Psoas muscle (tissue), 8 donors: ENCODE data around the gene HSF2BP. TPM values are rescaled to one million over a fixed set of nuclear protein-coding genes. Genes with fewer than 3 reads are reported as not detected.

Experiments
- ATAC-seq, 4 donors: fragments of 200-7000 bp; cut with Tn5 transposase; one replicate each; pipeline ENCODE4 v1.9.1; 2020; ENCODE audit warnings: moderate library complexity in 3 of 4, mild to moderate bottlenecking in 2 of 4
- DNase-seq, 2 donors: peaks; one replicate each; pipeline ENCODE4 v3.0.0-alpha.2; 2020
- H3K27ac ChIP-seq: fragments of 200-600 bp; one replicate; pipeline ENCODE4 v1.8.0; 2022
- H3K27me3 ChIP-seq, 3 donors: fragments of 200-600 bp in 1 of 3; one replicate each; pipeline versions ENCODE4 v1.6.1 to v1.8.0; 2013 to 2022; ENCODE audit warnings: low read length in 2 of 3, mild to moderate bottlenecking in 2 of 3, moderate library complexity in 1 of 3; ENCODE audit not compliant: insufficient read depth in 3 of 3
- H3K36me3 ChIP-seq, 2 donors: fragments of 200-600 bp in 1 of 2; one replicate each; pipeline versions ENCODE4 v1.6.1 to v1.8.0; 2013 to 2022; ENCODE audit warnings: low read depth in 1 of 2, mild to moderate bottlenecking in 1 of 2, moderate library complexity in 1 of 2; ENCODE audit not compliant: insufficient read depth in 1 of 2
- H3K4me1 ChIP-seq: fragments of 200-600 bp; one replicate; pipeline ENCODE4 v1.8.0; 2022
- H3K4me3 ChIP-seq: fragments of 200-600 bp; one replicate; pipeline ENCODE4 v1.8.0; 2022; ENCODE audit warnings: mild to moderate bottlenecking
- H3K9me3 ChIP-seq: fragments of 200-600 bp; one replicate; pipeline ENCODE4 v1.8.0; 2022
- WGBS, 3 donors: extraction: QIAGEN DNeasy Blood & Tissue Kit; methylation state at CpG; one replicate each; pipeline versions ENCODE4 v1.1.6 to v1.1.7; 2013; 5-methylcytosine and 5-hydroxymethylcytosine counted together
- intact Hi-C, 2 donors: fragments of 100-400 bp; cut with DNase I; formaldehyde crosslinking; loops; one replicate each; pipeline versions ENCODE4 v1.11.0 to v1.14.2; 2022
- polyA plus RNA-seq, 3 donors: library from polyadenylated mRNA; stranded (reverse); fragments of 200-250 nt; gene quantifications; one replicate each; pipeline ENCODE4 v1.2.3, GENCODE V29; 2013
- total RNA-seq, 4 donors: library from RNA; stranded (reverse); fragmentation: NEBNext Ultra II Directional in 2 of 4; extraction: Animal tissue kit (Norgen Biotek cat#: 25700) in 2 of 4; gene quantifications; one replicate each; pipeline versions ENCODE4 v1.2.1 to v1.2.4, GENCODE V29; 2021 to 2023
- TF ChIP-seq, protein P1 (sequence below): fragments of 200-600 bp; IDR thresholded peaks from one replicate; pipeline ENCODE4 v1.8.0; 2022; ENCODE audit warnings: antibody characterized with exemption
- donor health status: healthy with polysubstance abuse.
- donor health status: DM: no; HTN: no; CAD: no; lungs with moderate emphysema.
- donor health status: Bipolar disorder and iron deficiency.
- donor health status: healthy.
- donor health status: DM: yes; HTN: yes; CAD: no.
- donor health status: DM: no; HTN: no; CAD: no.
- donor health status: DM: no; HTN: no; CAD: no.
- donor health status: DM: yes; HTN: yes; CAD: no.

Gene HSF2BP
- total and polyA plus RNA-seq, 7 donors: 0.16 to 1.7 (median 0.28) TPM; not detected in 1

DNA sequence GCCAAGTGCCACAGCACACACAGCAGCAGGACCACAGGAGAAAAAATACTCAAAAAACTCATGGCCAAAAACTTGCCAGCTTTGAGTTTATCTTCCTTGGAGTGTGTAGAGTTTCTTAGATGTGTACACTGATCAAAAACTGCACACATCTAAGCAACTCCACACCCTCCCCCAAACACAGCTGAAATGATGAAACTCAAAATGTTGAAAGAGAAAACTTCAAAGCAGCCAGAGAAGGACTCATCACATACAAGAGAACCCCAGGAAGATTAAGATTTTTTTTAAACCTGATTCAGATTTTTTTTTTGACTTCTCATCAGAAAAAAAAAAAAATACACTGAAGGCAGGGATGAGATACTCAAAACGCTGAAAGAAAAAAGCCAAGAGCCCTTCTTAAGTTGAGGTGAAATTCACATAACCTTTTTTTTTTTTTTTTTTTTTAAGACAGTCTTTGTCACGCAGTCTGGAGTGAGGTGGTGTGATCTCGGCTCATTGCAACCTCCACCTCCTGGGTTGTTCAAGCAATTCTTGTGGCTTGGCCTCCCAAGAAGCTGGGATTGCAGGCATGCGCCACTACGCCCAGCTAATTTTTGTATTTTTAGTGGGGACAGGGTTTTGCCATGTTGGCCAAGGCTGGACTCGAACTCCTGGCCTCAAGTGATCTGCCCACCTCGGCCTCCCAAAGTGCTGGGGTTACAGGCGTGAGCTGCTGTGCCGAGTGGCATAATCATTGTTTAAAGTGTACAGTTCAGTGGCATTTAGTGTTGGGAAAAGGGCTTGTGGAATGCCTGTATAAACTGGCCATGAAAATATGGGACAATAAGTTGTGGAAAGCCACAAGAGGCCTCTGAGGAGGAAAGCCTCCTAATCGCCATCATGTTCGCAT, 38.7 kb upstream of the HSF2BP start:
- TF ChIP-seq, protein P1, sequence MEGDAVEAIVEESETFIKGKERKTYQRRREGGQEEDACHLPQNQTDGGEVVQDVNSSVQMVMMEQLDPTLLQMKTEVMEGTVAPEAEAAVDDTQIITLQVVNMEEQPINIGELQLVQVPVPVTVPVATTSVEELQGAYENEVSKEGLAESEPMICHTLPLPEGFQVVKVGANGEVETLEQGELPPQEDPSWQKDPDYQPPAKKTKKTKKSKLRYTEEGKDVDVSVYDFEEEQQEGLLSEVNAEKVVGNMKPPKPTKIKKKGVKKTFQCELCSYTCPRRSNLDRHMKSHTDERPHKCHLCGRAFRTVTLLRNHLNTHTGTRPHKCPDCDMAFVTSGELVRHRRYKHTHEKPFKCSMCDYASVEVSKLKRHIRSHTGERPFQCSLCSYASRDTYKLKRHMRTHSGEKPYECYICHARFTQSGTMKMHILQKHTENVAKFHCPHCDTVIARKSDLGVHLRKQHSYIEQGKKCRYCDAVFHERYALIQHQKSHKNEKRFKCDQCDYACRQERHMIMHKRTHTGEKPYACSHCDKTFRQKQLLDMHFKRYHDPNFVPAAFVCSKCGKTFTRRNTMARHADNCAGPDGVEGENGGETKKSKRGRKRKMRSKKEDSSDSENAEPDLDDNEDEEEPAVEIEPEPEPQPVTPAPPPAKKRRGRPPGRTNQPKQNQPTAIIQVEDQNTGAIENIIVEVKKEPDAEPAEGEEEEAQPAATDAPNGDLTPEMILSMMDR: no peak
- no peaks in the 10 kb centered on the region for H3K27me3 ChIP-seq
- intact Hi-C loops: loop anchor here in 1 of 2 donors (5.0 kb wide), 1 partner anchor 36 kb away; no protein-coding TSS in a partner anchor
- ATAC-seq (no peak), DNase-seq (no peak)
- peaks cover 3 to 26% of the 10 kb centered on the region in 2 donors for H3K36me3 ChIP-seq
- no peak overlapping the region for H3K27ac ChIP-seq
- H3K9me3 ChIP-seq: no peaks in the 10 kb centered on the region
- no peak overlapping the region for H3K4me3 ChIP-seq
- 85 to 92% (median 86%) methylated on average over 11 of the region's 11 CpGs for WGBS, 3 donors
- H3K4me1 ChIP-seq: no peaks in the 10 kb centered on the region

DNA sequence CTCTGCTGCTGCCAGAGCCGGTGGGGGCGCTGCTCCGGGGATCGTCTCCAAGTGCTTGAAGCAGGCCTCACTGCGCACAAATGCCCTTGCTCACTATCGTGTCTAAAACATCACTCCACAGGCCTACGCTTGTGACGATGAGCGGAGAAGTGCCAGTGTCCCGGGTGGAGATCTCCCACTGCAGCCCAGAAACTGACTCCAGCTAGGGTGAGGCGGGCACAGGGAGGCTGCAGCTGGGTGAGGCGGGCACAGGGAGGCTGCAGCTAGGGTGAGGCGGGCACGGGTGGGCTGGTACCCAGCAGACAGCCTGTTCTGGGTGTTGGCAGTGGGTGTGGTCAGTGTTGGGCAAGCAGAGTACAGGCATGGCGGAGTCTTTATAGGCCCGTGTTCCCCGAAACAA, 36.9 kb upstream of the HSF2BP start:
- Histone ChIP-seq H3K9me3 (no peaks in the 10 kb centered on the region), H3K36me3 (peaks cover 3 to 43% of the 10 kb centered on the region in 2 donors), H3K27me3 (no peaks in the 10 kb centered on the region), H3K4me3 (no peak overlapping the region), H3K27ac (no peak overlapping the region), H3K4me1 (no peaks in the 10 kb centered on the region)
- TF ChIP-seq, protein P1: no peak
- intact Hi-C loops: loop anchor here in 1 of 2 donors (5.0 kb wide), 1 partner anchor 34 kb away; no protein-coding TSS in a partner anchor
- WGBS, 3 donors: 90 to 96% (median 92%) methylated on average over 17 of the region's 17 CpGs
- ATAC-seq: no peak
- no peak for DNase-seq

DNA sequence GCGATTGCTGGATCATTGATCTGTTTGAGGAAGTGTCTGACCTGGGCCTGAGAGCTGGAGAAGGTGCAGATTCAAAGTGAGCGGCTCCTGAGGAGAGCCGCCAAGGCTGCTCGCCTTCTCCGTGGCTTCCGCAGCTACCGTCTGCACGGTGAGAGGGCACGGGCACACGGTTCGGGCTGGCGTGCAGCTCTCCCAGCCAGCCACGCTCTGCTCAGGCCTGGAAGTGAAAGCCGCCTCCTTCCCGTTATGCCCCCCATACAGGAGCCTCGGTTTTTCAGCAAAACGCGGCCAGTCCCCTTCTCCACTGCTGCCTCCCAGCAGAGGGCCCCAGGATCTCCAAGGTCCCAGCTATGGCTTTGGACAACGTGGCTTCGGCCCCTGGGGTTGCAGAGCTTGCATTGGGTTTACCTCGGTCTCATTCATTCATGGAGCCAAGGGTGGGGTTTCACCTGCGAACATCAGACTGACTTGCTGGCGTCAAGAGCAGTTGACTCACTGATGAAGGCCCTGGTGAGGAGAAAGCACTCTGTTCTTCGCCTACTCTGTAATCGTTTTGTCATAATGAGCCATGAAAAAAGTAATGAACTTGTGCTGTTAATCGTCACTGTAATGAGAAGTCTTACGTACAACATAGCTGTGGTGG, 35.3 kb upstream of the HSF2BP start:
- H3K27ac ChIP-seq: no peak overlapping the region
- TF ChIP-seq, protein P1: no peak
- ATAC-seq: no peak
- no peak for DNase-seq
- H3K36me3 ChIP-seq: peaks cover 3 to 59% of the 10 kb centered on the region in 2 donors
- no peaks in the 10 kb centered on the region for H3K9me3 ChIP-seq
- no peaks in the 10 kb centered on the region for H3K27me3 ChIP-seq
- no peaks in the 10 kb centered on the region for H3K4me1 ChIP-seq
- no peak overlapping the region for H3K4me3 ChIP-seq
- intact Hi-C loops: loop anchor here in 1 of 2 donors (5.0 kb wide), 1 partner anchor 32 kb away; no protein-coding TSS in a partner anchor
- 89 to 93% (median 90%) methylated on average over 27 of the region's 27 CpGs for WGBS, 3 donors

DNA sequence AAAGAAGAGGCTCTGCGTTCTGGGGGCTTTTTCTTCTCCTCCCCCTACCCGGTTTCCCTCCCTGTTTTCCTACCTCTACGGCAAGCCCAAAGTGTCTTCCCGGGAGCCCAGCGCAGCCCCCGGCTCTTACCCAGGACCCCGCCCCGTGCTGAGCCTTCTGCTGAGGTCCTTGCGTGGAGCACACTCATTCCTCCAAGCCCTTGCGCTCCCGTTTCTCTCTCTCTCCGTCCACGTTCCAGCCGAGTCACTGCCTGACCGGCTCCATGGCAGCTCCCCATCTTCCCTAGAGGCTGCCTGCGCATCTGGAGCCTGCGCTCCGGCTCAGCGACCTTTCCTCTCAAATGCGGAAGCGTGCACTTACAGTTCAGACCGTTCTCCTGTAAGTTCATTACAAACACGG, 34.7 kb upstream of the HSF2BP start:
- intact Hi-C loops: no loop called here
- H3K27me3 ChIP-seq: no peaks in the 10 kb centered on the region
- ATAC-seq (no peak), DNase-seq (no peak)
- H3K9me3 ChIP-seq: no peaks in the 10 kb centered on the region
- no peaks in the 10 kb centered on the region for H3K4me1 ChIP-seq
- H3K36me3 ChIP-seq: peaks cover 5 to 65% of the 10 kb centered on the region in 2 donors
- WGBS, 3 donors: 92 to 95% (median 94%) methylated on average over 23 of the region's 23 CpGs
- H3K27ac ChIP-seq: no peak overlapping the region
- TF ChIP-seq, protein P1: no peak
- no peak overlapping the region for H3K4me3 ChIP-seq
